RWPE2 (cell line): Measurements from ENCODE around the gene KRIT1.
"Not testable (repeated sequence)": the region's sequence is repeated elsewhere in the genome, so short reads cannot be mapped to it uniquely, and the experiment has no call there.

Experiments
- ATAC-seq: fragments of 200-7000 bp; cut with Tn5 transposase; 3 replicates; pipeline ENCODE4 v1.9.1; 2021; ENCODE audit warnings: low read depth
- DNase-seq: peaks from one replicate; pipeline ENCODE4 v3.0.0-alpha.2; 2020; ENCODE audit warnings: low spot score
- H3K27ac ChIP-seq: fragments of 450-650 bp; 2 replicates; pipeline ENCODE4 v1.5.1; 2017; ENCODE audit warnings: mild to moderate bottlenecking; ENCODE audit not compliant: poor library complexity, severe bottlenecking
- H3K27me3 ChIP-seq: fragments of 250-450 bp; sonication (Bioruptor Pico); 2 replicates; pipeline ENCODE4 v1.5.1; 2021; ENCODE audit warnings: mild to moderate bottlenecking, moderate library complexity; ENCODE audit not compliant: insufficient read depth, poor library complexity, severe bottlenecking
- H3K36me3 ChIP-seq: fragments of 250-450 bp; sonication (Bioruptor Pico); 2 replicates; pipeline ENCODE4 v1.5.1; 2020; ENCODE audit warnings: low read depth, mild to moderate bottlenecking, moderate library complexity
- H3K4me1 ChIP-seq: fragments of 250-450 bp; sonication (Bioruptor Pico); 2 replicates; pipeline ENCODE4 v1.5.1; 2021; ENCODE audit warnings: mild to moderate bottlenecking, moderate library complexity; ENCODE audit not compliant: insufficient read depth, poor library complexity, severe bottlenecking
- H3K4me3 ChIP-seq: fragments of 250-450 bp; sonication (Bioruptor Pico); 2 replicates; pipeline ENCODE4 v1.5.1; 2021; ENCODE audit warnings: mild to moderate bottlenecking, moderate library complexity; ENCODE audit not compliant: severe bottlenecking
- H3K9me3 ChIP-seq: fragments of 250-450 bp; sonication (Bioruptor Pico); 2 replicates; pipeline ENCODE4 v1.5.1; 2021; ENCODE audit warnings: mild to moderate bottlenecking, moderate library complexity; ENCODE audit not compliant: severe bottlenecking
- CTCF ChIP-seq: fragments of 450-650 bp; IDR thresholded peaks from one replicate; pipeline ENCODE4 v1.5.1; 2017; ENCODE audit warnings: mild to moderate bottlenecking, moderate library complexity; ENCODE audit not compliant: poor library complexity, severe bottlenecking

KRIT1 gene

GRCh38 chr7:92206672-92207071 is 39.0 kb downstream of the KRIT1 start:
- Histone ChIP-seq H3K9me3 (peaks cover 6% of the 10 kb centered on the region), H3K27me3 (no peaks in the 10 kb centered on the region), H3K36me3 (peaks cover 88% of the 10 kb centered on the region), H3K4me1 (no peaks in the 10 kb centered on the region), H3K27ac (no peak overlapping the region), H3K4me3 (no peak overlapping the region)
- no peak for ATAC-seq
- no peak for DNase-seq
- no peak for TF ChIP-seq CTCF

DNA sequence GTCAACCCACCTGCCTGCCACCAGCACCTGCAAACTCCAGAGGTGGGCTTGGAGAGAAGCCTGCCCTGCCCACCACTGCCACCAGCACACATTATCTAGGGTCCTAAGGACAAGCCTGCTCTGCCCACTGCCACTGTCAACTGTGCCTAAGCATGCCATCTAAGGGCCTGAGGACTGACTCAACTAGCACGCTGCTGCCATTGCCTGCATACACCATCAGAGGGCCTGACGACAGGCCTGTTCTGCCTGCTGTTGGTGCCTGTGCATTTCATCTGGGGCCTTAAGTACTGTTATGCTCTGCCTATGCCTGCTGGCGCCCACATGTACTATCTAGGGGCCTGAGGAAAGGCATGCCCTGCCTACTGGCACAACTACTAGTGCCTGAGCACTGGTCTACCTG is 39.7 kb downstream of the KRIT1 start:
- Histone ChIP-seq H3K4me3 (no peak overlapping the region), H3K4me1 (no peaks in the 10 kb centered on the region), H3K9me3 (peaks cover 6% of the 10 kb centered on the region), H3K36me3 (peaks cover 88% of the 10 kb centered on the region), H3K27me3 (no peaks in the 10 kb centered on the region), H3K27ac (no peak overlapping the region)
- no peak for TF ChIP-seq CTCF
- ATAC-seq = no peak
- no peak for DNase-seq

DNA sequence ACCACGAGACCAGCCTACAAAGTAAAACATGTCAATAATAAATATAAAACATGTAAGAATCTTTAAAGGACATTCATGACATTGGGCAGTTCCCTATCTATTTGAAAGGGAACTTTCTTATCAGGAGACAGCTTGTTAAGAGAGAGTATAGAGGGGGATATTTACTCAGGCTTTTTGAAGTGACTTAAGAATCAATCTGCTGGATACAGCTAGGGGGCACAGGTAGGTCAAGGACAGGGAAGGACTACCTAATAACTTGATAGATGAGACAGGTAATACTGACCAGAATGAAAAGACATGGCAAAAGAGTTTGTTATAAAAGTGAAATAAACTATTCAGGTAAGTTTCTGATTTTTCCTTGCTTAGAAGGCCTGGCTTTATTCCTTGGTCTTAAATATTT is 44.9 kb downstream of the KRIT1 start:
- no peaks in the 10 kb centered on the region for H3K4me1 ChIP-seq
- peaks cover 49% of the 10 kb centered on the region for H3K36me3 ChIP-seq

GRCh38 chr7:92192326-92192725 is 53.4 kb downstream of the KRIT1 start:
- no peak overlapping the region for H3K27ac ChIP-seq
- H3K9me3 ChIP-seq = peaks cover 7% of the 10 kb centered on the region
- ATAC-seq = no peak
- no peak for TF ChIP-seq CTCF
- H3K4me1 ChIP-seq = no peaks in the 10 kb centered on the region
- H3K36me3 ChIP-seq = 0 out of 2 replicates have a peak, but pooled peaks cover 5% of the 10 kb centered on the region
- H3K27me3 ChIP-seq = no peaks in the 10 kb centered on the region
- H3K4me3 ChIP-seq = no peak overlapping the region
- DNase-seq = no peak

More for the DNA sequence above, 44.9 kb downstream of the KRIT1 start:
- Histone ChIP-seq H3K27ac (no peak overlapping the region), H3K27me3 (no peaks in the 10 kb centered on the region), H3K9me3 (no peaks in the 10 kb centered on the region), H3K4me3 (no peak overlapping the region)
- DNase-seq (no peak), ATAC-seq (no peak)
- TF ChIP-seq CTCF = peak; percentile 25

DNA sequence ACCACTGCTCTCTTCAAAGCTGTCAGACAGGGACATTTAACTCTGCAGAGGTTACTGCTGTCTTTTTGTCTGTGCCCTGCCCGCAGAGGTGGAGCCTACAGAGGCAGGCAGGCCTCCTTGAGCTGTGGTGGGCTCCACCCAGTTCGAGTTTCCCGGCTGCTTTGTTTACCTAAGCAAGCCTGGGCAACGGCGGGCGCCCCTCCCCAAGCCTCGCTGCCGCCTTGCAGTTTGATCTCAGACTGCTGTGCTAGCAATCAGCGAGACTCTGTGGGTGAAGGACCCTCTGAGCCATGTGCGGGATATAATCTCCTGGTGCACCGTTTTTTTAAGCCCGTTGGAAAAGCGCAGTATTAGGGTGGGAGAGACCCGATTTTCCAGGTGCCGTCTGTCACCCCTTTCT is 56.5 kb downstream of the KRIT1 start:
- DNase-seq, H3K27ac ChIP-seq, H3K4me1 ChIP-seq, H3K4me3 ChIP-seq, H3K27me3 ChIP-seq, H3K36me3 ChIP-seq, ATAC-seq, H3K9me3 ChIP-seq: not testable (repeated sequence)

- ATAC-seq, H3K27ac ChIP-seq, H3K4me3 ChIP-seq, DNase-seq, H3K27me3 ChIP-seq, H3K36me3 ChIP-seq, H3K9me3 ChIP-seq, H3K4me1 ChIP-seq: not testable (repeated sequence)
These were observed 61.4 kb downstream of the KRIT1 start for GRCh38 chr7:92184294-92184693.
